GM21717 (cell line): ENCODE data around the gene IFNLR1.

Source experiments
- ATAC-seq: cut with Tn5 transposase; IDR thresholded peaks from one replicate; pipeline ENCODE4 v1.9.1; 2021; ENCODE audit warnings: mild to moderate bottlenecking, moderate library complexity; ENCODE audit not compliant: unreplicated experiment

IFNLR1 gene

DNA sequence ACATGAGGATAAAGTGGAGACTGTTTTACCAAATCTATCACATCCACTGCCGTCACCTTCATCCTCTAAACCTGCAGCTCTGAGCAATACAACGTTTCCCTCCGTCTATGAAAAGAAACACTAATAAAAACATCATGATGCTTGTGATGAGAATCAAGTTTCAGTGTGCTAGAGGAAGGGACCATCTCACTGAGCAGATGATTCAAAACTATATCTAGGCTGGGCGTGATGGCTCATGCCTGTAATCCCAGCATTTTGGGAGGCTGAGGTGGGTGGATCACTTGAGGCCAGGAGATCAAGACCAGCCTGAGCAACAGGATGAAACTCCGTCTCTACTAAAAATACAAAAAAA, 60.4 kb downstream of the IFNLR1 start:
- no peak for ATAC-seq

DNA sequence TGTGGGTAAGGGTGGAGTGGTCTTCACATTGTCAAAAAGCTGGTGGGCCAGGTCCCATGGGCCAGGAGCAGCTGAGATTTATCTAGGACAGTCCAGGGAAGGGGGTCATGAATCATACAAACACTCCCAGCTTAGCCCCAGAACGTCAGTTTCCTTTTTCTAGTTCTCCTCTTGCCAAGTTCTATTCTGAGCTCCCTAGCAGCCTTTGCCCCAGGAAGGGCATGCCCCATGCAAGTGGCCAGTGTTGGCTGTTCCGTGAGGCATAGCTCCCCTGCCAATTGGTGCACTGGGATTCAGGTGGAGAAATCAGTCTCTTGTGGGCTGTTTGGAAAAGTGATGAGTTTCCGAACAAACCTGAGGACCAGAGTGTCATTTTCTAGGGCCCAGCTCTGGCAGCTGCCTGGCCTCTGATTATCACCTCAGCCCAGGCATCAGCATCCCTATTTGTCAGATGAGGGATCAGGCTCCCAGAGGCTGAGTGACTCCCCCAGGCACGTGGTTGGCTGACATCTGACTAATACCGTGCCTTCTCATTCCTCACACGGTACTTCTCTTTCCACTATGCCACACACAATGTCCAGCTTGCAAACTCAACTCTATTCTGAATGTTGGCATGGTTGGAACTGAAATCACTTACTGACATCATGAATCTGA, 60.9 kb downstream of the IFNLR1 start:
- ATAC-seq: no peak

DNA sequence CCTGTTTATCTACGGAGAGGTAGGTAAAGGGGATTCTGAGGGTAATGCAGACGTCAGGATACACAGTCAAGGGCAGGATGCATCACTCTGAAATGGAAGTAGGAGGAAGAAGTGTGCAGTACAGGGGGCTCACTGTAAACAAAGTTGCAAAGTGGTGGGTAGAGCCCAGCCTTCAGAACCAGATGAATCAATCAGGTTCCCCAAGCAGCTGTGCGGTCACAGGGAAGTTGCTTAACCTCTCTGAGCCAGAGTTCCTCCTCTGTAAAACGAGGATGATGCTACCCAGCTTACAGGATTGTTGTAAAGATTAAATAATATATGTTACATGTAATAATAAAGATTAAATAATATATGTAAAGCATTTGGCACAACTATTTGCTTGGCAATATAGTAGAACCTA, 61.6 kb downstream of the IFNLR1 start:
- no peak for ATAC-seq

DNA sequence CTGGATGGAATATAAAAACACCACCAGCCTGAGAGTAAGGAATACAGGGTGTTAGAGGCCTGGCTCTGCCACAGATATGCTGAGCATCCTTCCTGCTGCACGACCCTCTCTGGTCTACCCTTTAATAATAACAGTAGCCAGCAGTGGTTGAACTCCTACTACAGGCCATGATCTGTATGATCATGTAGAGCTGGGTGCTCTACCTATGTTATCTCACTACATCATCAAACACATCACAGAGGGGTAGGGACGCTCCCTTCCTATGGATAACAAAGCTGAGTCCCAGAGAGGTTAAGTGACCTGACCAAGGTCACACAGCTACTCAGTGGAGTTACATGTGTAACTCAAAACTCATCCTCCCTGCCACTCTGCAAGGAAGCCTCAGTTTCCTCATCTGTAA, 62.1 kb downstream of the IFNLR1 start:
- no peak for ATAC-seq

DNA sequence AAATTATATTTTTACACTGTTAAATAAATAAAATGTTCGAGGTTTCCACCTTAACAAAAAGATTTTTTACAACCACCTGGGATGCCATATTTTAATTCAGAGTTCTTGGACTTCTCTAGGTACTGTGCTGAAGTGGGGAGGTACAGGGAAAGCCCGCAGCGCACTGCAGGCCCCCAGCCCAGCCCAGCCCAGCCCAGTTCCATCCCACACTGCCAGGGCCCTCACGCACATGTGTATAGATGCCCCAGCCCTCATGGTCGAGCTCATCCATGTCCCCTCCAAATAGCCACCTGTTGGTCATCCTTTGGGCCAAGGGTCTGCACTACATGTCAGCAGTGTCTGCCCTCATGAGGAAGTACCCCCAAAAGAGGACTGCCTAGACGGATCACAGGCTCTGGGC, 63.5 kb downstream of the IFNLR1 start:
- no peak for ATAC-seq

DNA sequence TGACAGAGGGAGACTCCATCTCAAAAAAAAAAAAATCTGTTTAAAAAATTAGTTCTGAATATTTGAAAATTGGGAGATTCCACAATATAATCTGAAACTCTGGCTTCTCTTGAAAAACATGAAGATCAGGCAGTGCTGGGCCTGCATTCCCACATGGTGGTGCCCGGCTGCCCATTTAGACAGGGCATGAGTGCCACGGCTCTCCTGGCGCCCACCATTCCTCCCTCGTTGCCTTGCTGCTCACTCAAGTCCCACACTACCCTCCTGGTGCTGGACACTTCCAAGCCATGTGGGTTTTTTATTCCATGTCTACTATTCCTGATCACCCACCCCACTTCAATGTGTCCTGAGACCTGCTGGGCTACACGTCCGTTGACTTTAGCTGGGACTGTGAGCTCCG, 64.3 kb downstream of the IFNLR1 start:
- ATAC-seq: no peak

DNA sequence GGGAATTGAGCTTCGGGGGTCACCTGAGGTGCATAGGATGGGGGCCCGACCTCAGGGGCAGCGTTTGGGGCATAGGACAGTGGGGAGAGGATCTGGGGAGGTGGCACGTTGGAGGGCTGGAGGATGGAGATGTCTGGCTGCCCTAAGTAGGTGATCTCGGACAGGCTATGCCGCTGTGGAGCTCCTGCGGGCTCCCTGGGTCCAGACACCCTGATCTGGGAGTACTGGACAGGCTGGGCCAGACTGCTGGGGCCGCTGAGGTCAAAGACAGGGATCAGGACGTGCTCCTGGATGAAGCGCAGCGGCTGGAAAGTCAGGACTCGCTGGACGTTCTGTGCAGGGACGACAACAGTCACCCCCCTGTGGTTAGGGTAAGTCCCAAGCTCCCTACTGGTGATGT, 65.7 kb downstream of the IFNLR1 start:
- ATAC-seq: no peak

DNA sequence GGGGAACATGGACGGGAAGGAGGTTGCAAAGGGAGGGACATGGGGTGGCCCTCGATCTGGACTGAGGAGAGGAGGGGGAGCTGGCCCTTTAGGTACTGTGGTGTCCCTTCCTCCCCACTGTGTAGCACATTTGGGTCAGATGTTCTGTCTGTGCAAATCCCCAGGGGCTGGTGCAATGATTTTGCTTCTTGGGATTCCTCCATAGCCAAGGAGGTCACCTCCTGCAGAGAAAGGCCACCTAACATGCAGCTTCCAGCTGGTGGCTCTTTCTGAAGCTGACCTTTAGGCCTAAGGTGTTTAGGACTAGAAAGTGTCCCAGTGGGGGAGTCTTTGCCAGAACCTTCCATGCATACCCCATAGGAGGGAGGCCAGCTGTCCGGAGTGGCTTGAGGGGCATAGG, 66.1 kb downstream of the IFNLR1 start:
- no peak for ATAC-seq

DNA sequence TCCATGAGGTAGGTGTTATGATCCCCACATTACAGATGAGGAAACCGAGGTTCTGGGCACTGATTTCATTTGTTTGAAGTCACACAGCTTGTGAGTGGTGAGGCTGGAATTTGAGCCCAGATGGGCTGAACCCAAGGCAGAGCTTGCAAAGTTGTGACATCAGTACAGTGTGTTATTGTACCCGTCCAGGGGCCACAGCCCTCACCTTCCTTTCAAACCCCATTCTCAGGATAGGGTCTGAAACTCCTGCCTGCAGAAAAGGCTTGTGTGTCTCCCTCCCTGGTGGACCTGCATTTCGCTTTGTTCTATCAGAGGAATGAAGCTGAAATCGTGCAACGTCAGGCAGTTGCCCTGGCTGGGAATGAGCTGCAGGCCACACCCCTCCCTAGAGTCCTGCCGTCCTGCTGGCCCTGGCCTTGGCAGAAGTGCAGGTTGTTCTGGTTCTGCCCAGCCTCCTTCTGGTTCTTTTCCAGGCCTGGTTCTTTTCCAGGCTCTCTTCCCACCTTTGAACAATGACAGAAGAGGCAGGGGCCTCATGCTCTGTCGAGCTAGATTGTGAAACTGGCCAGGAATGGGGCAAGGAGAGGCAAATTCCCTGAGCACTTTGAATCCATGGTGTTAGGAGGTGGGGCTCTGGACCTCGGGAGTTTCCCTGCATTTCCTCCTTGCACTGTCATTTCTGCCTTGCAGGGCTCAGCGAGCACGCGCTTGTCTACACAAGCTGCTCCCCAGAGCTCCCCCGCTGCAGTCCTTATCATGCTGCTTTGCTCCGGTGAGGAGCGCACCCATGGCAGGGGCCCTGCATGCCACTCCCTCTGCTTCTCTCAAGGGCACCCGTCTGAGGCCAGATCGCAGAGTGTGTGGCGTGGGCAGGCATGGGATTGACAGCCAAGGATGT, 67.0 kb downstream of the IFNLR1 start:
- no peak for ATAC-seq

DNA sequence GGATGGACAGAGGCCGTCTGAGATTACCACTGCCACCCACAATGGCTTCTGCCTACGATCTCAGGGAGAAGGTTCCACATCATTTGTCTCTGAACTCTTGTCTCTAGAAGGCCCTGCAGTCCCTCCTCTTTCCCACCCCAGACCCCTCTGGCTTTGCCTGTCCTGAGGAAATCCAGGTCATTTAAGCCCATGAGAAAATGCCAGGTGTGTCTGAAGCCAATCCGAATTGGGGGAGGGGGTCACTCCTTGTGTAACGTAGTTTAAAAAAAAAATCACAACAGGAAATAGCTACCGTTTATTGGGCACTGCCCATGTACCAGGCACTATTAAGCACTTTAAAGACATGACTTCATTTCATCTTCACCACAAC, 67.6 kb downstream of the IFNLR1 start:
- ATAC-seq: no peak

DNA sequence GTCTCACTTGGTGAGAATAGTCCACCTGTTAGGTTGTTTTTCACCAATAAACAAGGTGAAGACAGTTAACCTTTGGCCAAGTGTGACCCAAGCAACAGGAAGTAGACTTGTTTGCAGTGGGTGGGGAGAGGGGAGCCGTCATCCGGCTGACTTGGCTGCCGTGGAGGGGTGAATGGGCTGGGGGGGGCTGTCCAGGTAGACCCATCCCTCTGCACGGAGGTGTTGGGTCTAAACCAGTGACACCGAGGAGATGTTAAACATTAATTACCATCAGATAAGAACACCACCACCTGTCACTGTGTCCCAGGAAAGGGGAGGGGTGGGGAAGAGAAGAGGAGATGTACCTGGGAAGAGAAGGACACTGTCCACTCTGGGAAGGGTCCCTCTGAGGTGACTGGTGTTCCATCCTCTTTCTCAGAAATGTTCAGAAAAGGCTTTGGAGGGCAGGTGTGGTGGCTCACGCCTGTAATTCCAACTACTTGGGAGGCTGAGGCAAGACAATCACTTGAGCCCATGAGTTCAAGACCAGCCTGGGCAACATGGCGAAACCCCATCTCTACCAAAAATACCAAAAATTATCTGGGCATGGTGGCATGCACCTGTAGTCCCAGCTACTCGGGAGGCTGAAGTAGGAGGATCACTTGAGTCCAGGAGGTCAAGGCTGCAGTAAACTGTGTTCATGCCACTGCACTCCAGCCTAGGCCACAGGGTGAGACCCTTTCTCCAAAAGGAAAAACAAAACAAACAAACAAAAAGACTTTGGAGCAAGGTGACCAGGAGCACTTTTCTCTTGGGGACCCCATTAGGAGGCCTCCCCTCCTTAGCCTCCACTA, 68.5 kb downstream of the IFNLR1 start:
- no peak for ATAC-seq

DNA sequence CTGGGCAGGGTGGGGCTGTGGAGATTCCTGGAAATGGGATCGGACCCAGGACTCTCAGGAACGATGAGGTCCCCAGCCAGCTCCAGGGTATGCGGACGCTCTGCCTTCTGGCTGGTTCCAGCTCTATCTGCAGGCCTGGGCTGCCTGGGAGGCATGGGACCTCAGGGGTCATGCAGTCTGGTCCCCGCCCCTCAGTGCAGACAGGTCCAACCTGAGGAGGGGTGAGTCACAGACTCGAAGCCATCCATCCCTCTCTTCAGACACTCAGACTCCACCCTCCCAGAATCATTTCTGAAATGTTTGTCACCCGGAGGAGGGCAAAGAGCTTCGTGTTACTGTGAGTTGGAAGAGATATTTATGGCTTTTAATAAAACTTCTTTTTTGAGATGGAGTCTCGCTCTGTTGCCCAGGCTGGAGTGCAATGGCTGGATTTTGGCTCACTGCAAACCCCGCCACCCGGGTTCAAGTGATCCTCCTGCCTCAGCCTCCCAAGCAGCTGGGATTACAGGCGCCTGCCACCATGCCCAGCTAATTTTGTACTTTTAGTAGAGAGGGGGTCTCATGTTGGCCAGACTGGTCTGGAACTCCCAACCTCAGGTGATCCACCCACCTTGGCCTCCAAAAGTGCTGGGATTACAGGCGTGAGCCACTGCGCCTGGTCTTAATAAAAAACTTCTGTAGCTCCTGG, 69.2 kb downstream of the IFNLR1 start:
- no peak for ATAC-seq

DNA sequence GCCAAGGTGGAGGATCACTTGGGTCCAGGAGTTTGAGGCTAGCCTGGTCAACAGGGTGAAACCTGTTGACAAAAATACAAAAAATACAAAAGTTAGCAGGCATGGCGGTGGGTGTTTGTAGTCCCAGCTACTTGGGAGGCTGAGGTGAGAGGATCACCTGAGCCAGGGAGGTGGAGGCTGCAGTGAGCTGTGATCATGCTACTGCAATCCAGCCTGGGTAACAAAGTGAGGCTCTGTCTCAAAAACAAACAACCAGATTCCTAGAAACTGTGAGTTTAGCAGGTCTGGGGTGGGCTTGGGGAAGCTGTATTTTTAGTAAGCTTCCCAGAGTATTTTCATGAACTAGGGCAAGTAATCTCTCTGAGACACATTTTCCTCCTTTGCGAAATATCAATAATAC, 70.0 kb downstream of the IFNLR1 start:
- no peak for ATAC-seq

DNA sequence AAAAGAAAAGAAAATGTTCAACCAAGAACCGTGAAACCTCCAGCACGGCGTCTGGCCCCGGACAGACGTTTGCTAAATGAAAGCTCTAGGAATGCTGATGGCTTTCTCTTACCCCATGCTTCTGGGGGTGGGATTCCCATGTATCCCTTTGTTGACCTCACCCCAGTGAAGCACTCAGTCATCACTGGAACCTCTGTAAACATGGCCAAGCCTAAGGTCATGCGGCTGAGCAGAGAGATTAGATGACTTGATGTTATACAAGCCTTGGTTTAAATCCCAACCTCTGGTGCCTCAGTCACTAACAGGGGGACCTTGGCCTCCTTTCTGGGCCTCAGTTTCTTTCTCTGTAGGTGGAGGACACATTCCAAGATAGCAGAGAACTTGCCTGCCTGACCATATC, 72.3 kb downstream of the IFNLR1 start:
- ATAC-seq: no peak

DNA sequence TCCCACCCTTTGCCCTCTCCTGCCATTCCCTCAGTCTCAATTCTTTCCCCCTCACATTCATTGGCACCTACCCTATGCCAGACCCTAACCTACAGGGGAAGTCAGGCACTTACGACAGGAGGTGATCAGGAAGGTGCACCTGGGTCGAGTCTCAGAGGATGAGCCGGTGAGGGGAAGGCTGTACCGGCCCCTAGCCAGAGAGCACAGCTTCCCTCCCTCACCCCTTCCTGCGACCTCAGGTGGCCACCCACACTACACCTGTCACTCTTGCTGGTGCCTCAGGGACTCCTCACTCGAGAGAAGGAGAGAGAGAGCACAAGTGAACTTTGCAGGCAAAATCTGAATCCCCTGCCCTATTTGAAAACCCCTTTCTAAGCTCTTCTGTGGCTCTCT, 73.5 kb downstream of the IFNLR1 start:
- ATAC-seq: no peak

DNA sequence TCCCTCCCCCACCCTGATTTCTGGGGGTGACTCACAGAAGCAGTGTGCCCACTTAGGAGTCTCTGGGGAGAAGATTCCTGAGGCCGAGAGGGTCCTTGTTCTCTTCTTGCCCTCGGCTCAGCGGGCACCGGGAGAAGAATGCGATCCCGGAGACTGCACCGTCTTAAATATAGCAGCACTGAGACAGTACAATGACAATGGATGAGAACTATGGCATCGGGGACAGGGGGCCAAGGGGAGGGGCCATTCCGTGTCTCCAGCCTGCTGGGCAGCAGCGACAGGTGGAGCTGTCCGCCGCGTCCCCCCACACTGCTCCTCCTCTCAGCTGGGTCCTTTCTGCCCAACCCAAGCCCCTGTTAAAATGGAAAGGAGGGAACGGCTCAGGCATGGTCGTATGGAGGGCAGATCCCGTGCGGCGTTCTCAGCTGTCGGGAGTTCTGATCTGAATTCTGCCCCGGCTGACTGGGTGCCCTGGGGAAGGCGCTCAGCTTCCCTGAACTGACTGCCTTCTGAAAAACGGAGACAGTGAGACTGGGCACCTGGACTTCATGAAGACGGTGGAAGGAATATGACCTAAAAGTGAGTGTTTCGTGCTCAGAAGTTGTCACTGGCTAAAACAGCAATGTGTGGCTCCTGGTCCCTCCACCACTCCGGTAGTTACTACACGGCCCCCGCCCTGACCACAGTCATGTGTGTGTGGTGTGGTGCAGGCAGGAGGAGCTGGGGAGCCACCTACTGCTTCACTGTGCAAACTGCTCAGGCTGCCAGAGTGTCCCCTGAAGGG, 74.9 kb downstream of the IFNLR1 start, which contains the start of gene MYOM3:
TSS of gene MYOM3 (minus strand) at position 140 of the 784 bp plus-strand sequence. CDS start 3,499 bp downstream, outside the sequence.
- no peak for ATAC-seq

DNA sequence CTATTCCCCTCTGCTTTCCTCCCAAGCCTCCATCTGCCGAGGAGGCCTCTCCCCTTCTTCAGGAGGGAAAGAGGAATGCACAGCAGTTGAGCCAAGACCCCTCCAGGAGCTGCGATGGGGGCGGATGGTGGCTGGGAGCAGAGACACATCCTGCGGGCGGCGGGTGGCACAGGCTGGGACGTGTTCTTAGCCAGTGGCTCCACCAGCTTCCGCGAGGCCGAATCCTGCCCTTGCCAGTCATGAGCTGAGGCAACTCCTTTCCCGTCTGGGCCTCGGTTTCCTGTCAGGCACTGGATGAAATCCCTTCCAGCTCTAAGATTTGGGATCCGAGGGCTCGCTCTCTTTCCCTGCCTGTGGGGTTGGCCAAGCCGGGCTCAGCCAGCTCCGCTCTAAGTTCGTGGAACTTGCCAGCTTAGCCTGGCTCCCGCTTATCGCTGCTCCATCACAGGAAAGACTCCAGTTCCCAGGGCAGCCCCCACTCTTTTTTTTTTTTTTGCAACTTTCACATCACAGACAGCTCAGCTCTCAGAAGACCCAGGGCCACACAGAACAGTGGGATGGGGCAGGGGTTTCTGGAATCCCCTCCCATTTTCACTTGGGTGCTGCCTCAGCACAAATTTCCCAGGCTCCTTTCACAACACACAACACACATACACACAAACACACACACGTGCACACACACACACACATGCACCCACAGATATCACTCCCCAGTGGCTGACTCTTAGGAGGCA, 75.7 kb downstream of the IFNLR1 start:
- ATAC-seq: no peak

DNA sequence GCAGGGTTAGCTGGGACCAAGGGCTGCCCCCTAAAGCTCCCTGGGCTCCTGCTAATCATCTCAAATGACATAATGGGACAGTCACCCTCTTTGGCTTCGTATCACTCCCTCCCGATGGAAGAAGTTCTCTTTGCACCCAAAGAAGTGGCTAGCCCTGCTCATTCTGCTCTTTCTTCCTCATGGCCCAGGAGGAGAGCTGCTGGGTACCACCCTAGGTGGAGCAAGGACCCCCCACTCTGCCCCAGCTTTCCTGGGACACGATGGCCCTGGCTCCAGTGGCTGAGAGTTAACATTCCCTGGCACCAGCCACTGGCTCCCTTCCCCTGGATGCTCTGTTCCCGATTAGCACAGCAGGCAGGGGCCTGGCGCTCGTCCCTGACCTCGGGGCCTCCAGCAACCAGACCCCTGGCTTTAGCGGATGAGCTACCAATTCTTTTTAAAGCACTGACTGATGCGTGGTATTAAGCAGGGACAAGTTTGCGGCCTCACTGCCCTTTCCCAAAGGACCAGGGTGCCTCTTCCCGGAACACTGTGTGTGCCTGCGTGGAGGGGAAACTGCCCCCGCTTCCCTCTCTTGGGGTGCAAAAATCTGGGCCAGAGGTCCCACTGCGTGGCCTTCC, 76.3 kb downstream of the IFNLR1 start:
- ATAC-seq: no peak
